Measurements from ENCODE around the gene MORN1.

The MORN1 gene

DNA sequence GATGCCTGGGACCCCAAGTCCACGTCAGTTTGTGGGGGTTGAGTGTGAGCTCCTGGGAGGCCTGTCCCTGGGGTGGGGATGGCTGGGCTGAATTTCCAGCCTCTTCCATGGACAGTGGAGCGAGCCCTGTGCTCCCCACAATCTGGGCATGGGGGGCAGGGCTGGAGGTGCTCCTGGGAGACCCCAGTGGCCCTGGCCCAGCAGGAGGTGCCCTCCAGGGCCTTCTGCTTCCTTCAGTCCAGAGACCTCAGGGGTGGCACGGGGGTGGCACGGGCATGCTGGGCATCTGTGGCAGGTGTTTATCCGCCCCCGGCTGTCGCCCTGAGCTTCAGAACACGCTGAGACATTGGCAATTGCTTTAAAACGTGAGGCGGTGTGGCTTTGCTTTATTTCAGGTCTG, 40.9 kb downstream of the MORN1 start:
- no peaks in the 10 kb centered on the region for H3K9me3 ChIP-seq (ENCODE audit: control insufficient read depth, low read depth, low read length)
- H3K4me3 ChIP-seq (ENCODE audit: low read length): no peak overlapping the region
- no peak overlapping the region for H3K27ac ChIP-seq (ENCODE audit: low read length)
- H3K4me1 ChIP-seq (ENCODE audit: control insufficient read depth, low read depth, low read length): no peaks in the 10 kb centered on the region
- H3K9ac ChIP-seq (ENCODE audit: low read length): no peak overlapping the region
- no peaks in the 10 kb centered on the region for H3K27me3 ChIP-seq (ENCODE audit: control insufficient read depth, insufficient read depth, low read length)
- H3K36me3 ChIP-seq (ENCODE audit: control insufficient read depth, low read depth, low read length): no peaks in the 10 kb centered on the region

DNA sequence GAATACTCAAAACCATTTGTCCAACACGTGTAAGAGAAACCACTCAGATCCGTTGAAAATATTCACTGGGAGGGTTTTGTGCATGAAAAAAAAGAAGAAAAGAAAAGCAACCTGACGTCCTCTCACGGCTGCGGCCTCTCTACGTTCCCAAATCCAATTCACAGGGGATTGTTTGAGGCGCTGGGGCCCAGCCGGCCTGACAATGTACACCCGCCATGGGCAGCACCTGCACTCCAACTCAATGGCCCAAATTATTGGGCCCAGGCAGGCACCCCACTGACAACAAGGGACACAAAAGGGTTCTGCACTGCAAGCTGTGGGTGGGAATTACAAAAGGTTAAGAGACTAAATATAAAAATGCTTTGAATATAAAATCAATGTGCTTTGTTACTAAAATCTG, 41.5 kb downstream of the MORN1 start:
- H3K27me3 ChIP-seq (ENCODE audit: control insufficient read depth, insufficient read depth, low read length): no peaks in the 10 kb centered on the region

DNA sequence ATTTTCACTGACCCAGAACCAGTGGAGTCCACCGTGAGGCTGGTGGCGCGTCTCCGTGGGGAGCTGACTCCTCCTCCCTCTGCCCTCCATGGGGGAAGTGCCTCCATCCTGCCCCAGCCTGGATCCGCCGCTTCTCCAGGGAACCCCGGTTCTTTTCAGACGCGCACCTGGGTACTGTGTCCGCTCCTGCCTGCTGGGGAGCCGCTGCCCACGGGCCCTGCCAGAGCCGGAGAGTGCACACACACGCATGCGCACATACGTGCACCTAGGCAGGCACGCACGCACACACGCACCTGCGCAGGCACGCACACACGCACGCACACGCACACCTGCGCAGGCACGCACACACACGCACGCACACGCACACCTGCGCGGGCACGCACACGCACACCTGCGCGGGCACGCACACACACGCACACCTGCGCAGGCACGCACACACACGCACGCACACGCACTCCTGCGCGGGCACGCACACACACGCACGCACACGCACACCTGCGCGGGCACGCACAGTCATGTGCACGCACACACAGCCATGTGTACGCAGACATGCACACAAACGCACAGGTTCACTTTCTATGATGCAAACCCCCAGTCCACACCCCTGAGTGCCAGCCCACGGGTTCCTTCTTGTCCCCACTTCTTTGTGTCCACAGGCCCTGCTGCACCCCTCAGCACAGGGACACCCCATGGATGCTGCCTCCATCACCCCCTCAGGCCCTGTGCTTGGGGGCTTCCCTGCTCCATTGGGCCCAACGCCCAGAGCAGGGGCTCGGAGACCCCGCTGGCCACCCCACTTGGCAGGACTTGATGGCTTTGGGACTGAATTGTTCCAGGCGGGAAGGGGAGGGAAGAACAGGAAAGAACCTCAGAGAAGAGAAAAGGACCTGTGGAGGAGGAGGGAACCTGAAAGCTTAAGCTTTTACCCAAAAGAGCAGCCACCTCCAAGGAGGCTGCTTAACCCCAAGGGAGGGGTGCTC, 42.7 kb downstream of the MORN1 start:
- Histone ChIP-seq H3K36me3 (ENCODE audit: control insufficient read depth, low read depth, low read length) (no peaks in the 10 kb centered on the region), H3K27ac (ENCODE audit: low read length) (no peak overlapping the region), H3K27me3 (ENCODE audit: control insufficient read depth, insufficient read depth, low read length) (no peaks in the 10 kb centered on the region), H3K9me3 (ENCODE audit: control insufficient read depth, low read depth, low read length) (no peaks in the 10 kb centered on the region), H3K9ac (ENCODE audit: low read length) (no peak overlapping the region), H3K4me3 (ENCODE audit: low read length) (no peak overlapping the region), H3K4me1 (ENCODE audit: control insufficient read depth, low read depth, low read length) (no peaks in the 10 kb centered on the region)

More for the DNA sequence above, 41.5 kb downstream of the MORN1 start:
- Histone ChIP-seq H3K4me1 (ENCODE audit: control insufficient read depth, low read depth, low read length) (no peaks in the 10 kb centered on the region), H3K9ac (ENCODE audit: low read length) (no peak overlapping the region), H3K4me3 (ENCODE audit: low read length) (no peak overlapping the region), H3K36me3 (ENCODE audit: control insufficient read depth, low read depth, low read length) (no peaks in the 10 kb centered on the region), H3K27ac (ENCODE audit: low read length) (no peak overlapping the region), H3K9me3 (ENCODE audit: control insufficient read depth, low read depth, low read length) (no peaks in the 10 kb centered on the region)

DNA sequence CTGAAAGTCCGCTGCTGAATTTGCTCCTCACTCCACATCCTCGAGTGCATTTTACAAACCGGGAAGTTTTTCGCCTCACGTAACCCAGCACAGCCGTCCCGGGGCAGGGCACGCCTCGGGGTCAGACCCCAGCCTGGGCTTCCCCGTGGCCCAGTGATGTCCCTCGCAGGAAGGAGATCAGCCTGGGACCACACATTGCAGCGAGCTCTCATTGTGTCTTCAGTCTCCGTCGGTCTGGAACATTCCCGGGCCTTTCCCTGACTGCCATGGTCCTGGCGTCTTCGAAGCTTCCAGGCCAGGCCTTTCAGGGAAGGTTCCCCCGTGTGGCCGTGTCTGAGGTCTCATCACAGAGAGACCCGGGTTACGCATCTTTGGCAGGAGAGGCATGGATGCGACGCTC, 43.5 kb downstream of the MORN1 start:
- no peak overlapping the region for H3K4me3 ChIP-seq (ENCODE audit: low read length)
- no peak overlapping the region for H3K27ac ChIP-seq (ENCODE audit: low read length)
- H3K9ac ChIP-seq (ENCODE audit: low read length): no peak overlapping the region
- no peaks in the 10 kb centered on the region for H3K4me1 ChIP-seq (ENCODE audit: control insufficient read depth, low read depth, low read length)
- no peaks in the 10 kb centered on the region for H3K36me3 ChIP-seq (ENCODE audit: control insufficient read depth, low read depth, low read length)
- H3K27me3 ChIP-seq (ENCODE audit: control insufficient read depth, insufficient read depth, low read length): no peaks in the 10 kb centered on the region
- no peaks in the 10 kb centered on the region for H3K9me3 ChIP-seq (ENCODE audit: control insufficient read depth, low read depth, low read length)

DNA sequence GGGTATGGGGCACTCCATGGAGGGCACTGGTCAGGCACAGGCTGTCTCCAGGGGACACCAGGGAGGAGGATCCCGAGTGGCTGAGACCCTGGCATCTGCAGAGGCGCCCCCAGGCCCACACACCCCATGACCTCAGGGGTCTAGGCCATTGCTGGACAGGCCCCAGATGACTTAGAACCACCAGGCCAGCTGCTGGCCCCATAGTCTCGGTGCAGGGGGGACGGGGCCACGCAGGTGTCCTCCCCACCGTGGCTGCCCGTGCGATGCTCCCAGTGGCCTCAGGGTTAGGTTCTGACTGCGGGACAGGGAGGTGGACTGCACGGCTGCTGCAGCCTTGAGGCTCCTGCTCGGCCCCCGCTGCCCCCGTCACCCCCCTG, 44.0 kb downstream of the MORN1 start:
- no peak overlapping the region for H3K27ac ChIP-seq (ENCODE audit: low read length)
- H3K4me1 ChIP-seq (ENCODE audit: control insufficient read depth, low read depth, low read length): no peaks in the 10 kb centered on the region
- no peak overlapping the region for H3K4me3 ChIP-seq (ENCODE audit: low read length)
- no peaks in the 10 kb centered on the region for H3K36me3 ChIP-seq (ENCODE audit: control insufficient read depth, low read depth, low read length)
- no peak overlapping the region for H3K9ac ChIP-seq (ENCODE audit: low read length)
- H3K9me3 ChIP-seq (ENCODE audit: control insufficient read depth, low read depth, low read length): no peaks in the 10 kb centered on the region
- H3K27me3 ChIP-seq (ENCODE audit: control insufficient read depth, insufficient read depth, low read length): no peaks in the 10 kb centered on the region

DNA sequence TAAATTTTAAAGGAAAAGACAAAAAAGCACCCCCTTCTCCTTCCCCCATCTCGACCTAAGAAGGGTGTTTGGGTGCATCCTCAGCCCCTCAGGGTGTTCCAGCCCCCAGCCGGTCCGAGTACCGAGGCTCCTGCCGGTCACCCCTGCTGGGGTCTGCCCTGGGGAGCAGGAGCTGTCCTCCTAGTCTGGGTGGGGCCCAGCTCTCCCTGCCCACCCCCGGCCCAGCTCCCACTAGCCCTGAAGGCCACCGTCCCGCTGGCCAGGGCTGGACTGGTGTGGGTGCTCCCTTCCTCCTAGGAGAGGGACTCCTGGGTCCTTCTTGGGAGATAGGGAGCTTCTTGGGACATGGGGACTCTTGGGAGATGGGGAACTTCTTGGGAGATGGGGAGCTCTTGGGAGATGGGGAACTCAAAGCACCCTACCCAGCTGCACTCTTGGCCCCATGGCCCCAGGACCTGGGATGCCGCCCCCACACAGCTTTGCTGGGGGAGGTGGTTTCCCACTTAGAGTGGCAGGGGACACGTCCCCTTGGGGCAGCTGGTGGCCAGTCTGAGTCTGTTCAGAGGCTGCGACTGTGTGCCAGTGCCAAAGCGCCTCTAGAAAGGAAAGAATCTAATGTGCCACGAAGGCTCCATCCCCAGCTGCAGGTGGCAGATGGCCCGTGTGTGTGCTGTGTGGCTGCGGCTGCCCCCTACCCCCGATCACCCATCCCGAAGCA, 44.5 kb downstream of the MORN1 start:
- H3K9me3 ChIP-seq (ENCODE audit: control insufficient read depth, low read depth, low read length): no peaks in the 10 kb centered on the region
- no peak overlapping the region for H3K27ac ChIP-seq (ENCODE audit: low read length)
- H3K27me3 ChIP-seq (ENCODE audit: control insufficient read depth, insufficient read depth, low read length): no peaks in the 10 kb centered on the region

DNA sequence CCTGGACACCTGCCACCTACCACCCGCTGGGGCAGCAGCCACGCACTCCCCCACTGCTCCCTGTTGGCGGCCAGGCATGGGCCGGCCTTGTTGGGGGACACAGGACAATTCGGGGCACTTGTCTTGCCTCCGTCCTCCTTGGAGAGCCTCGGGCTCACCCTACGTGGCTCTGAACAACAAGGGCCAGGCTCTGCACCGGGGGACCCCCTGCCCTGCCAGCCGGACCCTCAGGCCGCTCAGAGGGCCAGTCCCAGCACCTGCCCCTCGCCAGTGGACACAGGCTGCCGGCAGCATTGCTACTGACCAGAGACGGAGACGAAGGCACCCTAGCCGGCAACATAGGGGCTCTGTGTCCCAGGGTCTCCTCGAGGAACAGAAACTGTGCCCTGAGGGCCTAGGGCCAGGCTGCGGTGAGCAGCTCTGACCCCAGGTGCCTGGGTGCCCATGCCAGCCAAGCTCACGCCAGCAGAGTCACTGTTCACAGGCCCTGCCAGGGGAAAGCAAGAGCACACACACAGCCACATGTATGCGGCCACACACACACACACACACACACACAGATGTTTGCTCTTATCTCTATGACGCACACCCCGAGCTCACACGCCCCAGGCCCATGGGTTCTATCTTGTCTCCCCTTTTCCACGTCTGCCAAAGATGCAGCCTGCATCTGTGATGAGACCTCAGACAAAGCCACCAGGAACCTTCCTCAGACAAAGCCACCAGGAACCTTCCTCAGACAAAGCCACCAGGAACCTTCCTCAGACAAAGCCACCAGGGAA, 45.9 kb downstream of the MORN1 start:
- Histone ChIP-seq H3K4me3 (ENCODE audit: low read length) (no peak overlapping the region), H3K27me3 (ENCODE audit: control insufficient read depth, insufficient read depth, low read length) (no peaks in the 10 kb centered on the region)

More for the DNA sequence above, 44.5 kb downstream of the MORN1 start:
- no peaks in the 10 kb centered on the region for H3K4me1 ChIP-seq (ENCODE audit: control insufficient read depth, low read depth, low read length)
- no peak overlapping the region for H3K4me3 ChIP-seq (ENCODE audit: low read length)
- H3K36me3 ChIP-seq (ENCODE audit: control insufficient read depth, low read depth, low read length): no peaks in the 10 kb centered on the region
- H3K9ac ChIP-seq (ENCODE audit: low read length): no peak overlapping the region

DNA sequence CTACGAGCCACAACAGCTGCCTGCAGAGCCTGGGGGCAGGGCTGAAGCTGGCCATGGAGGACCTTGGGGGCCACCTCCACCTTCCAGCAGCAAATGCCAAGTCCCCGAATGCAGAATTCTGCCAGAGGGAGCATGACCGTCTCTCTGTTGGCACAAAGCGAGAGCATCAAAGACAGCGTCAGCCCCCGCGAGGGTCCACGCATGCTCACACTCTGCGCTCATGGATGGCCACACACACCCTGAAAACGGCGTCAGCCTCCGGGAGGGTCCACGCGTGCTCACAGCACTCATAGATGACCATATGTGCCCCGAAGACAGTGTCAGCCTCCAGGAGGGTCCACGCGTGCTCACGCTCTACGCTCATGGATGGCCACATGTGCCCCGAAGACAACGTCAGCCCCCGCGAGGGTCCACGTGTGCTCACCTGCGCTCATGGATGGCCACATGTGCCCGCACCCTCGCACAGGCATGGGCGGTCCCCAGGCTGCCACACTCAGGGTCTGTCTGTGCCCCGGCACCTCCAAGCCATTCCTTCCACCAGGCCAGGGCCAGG, 46.5 kb downstream of the MORN1 start:
- no peak overlapping the region for H3K9ac ChIP-seq (ENCODE audit: low read length)
- no peaks in the 10 kb centered on the region for H3K36me3 ChIP-seq (ENCODE audit: control insufficient read depth, low read depth, low read length)
- no peaks in the 10 kb centered on the region for H3K27me3 ChIP-seq (ENCODE audit: control insufficient read depth, insufficient read depth, low read length)
- H3K9me3 ChIP-seq (ENCODE audit: control insufficient read depth, low read depth, low read length): no peaks in the 10 kb centered on the region
- H3K27ac ChIP-seq (ENCODE audit: low read length): no peak overlapping the region
- H3K4me1 ChIP-seq (ENCODE audit: control insufficient read depth, low read depth, low read length): no peaks in the 10 kb centered on the region
- no peak overlapping the region for H3K4me3 ChIP-seq (ENCODE audit: low read length)

More for the DNA sequence above, 45.9 kb downstream of the MORN1 start:
- H3K9me3 ChIP-seq (ENCODE audit: control insufficient read depth, low read depth, low read length): no peaks in the 10 kb centered on the region
- no peaks in the 10 kb centered on the region for H3K4me1 ChIP-seq (ENCODE audit: control insufficient read depth, low read depth, low read length)
- no peak overlapping the region for H3K9ac ChIP-seq (ENCODE audit: low read length)
- no peaks in the 10 kb centered on the region for H3K36me3 ChIP-seq (ENCODE audit: control insufficient read depth, low read depth, low read length)
- no peak overlapping the region for H3K27ac ChIP-seq (ENCODE audit: low read length)

DNA sequence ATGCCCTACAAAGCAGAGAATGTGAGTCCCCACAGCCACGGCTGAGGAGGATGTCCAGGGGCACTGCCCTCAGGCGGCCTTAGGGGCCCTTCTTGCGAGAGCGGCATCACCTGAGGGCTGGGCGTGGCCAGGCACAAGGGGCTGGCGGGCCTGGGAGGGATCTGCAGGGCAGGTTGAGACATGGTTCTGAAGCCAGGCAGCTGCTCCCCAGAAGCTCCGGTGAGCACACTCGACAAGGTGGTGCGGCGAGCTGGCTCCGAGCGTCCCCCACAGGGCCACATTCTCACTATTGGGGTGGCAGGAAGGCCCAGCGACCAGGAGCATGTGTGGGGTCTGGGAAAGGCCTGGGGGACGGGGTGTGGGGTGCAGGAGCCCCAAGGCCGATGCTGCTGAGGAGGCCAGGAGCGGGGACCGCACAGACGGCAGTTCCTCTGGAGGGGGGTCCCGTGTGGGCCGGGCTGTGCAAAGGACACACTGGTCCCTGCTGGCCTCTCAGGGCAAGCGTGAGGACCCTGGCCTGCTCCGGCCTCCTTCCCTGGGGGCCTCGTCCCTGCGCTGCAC, 47.2 kb downstream of the MORN1 start:
- H3K4me3 ChIP-seq (ENCODE audit: low read length): no peak overlapping the region
- no peak overlapping the region for H3K27ac ChIP-seq (ENCODE audit: low read length)
- H3K4me1 ChIP-seq (ENCODE audit: control insufficient read depth, low read depth, low read length): no peaks in the 10 kb centered on the region
- no peaks in the 10 kb centered on the region for H3K36me3 ChIP-seq (ENCODE audit: control insufficient read depth, low read depth, low read length)
- no peaks in the 10 kb centered on the region for H3K9me3 ChIP-seq (ENCODE audit: control insufficient read depth, low read depth, low read length)
- no peak overlapping the region for H3K9ac ChIP-seq (ENCODE audit: low read length)
- H3K27me3 ChIP-seq (ENCODE audit: control insufficient read depth, insufficient read depth, low read length): no peaks in the 10 kb centered on the region

DNA sequence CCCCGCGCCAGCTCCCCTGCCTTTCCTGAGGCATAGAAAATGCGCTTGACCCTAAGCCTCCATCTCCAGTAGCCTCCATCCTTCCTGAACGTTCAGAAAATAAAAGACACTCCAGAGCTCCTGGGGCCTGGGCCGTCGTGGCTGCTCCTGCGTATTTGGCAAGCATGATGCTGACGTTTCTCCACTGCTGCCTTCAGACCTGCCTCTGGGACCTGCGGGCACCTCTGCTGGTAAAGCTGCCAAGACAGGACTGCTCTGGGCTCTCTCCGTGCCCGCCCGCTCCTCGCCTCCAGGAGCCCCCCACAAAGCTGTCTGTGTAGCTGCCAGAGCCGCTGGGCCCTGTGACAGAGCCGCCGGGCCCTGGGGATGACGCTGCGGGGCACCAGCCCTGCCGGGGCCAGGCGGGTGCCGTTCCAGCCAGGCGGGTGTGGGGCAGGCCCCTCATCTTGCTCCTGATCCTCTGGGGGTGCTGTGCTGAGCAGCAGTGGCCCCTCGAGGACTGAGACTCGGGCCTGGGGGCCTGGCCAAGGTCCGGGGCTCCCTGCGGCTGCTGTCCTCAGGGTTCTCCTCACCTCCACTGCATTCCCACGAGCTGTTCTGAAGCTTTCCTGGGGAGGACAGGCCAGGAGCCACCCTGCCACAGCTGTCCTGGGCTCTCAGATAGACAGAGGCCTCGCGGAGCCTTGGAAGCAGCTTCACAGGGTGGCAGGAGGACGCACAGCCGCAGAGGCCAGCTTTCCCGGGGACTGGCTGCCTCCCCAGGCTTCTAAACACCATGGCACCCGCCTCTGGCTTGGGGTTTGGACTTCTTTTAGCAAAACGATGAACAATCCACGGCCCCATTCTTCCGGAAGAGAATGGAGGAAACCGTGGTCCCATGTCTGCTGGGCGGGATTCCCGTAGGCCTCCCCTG, 48.1 kb downstream of the MORN1 start:
- Histone ChIP-seq H3K4me1 (ENCODE audit: control insufficient read depth, low read depth, low read length) (no peaks in the 10 kb centered on the region), H3K27ac (ENCODE audit: low read length) (no peak overlapping the region), H3K4me3 (ENCODE audit: low read length) (no peak overlapping the region), H3K9me3 (ENCODE audit: control insufficient read depth, low read depth, low read length) (no peaks in the 10 kb centered on the region), H3K27me3 (ENCODE audit: control insufficient read depth, insufficient read depth, low read length) (no peaks in the 10 kb centered on the region), H3K9ac (ENCODE audit: low read length) (no peak overlapping the region), H3K36me3 (ENCODE audit: control insufficient read depth, low read depth, low read length) (no peaks in the 10 kb centered on the region)
